Left colon (tissue), 2 donors: ENCODE measurements around the gene R3HCC1L. TPM values are rescaled to one million over a fixed set of nuclear protein-coding genes. Genes with fewer than 3 reads are reported as not detected.
A peak's percentile ranks its signal among the peaks of the same experiment; 100 is the strongest.
"Not testable (repeated sequence)": the region's sequence is repeated elsewhere in the genome, so short reads cannot be mapped to it uniquely, and the experiment has no call there.

Experiments used
- ATAC-seq: fragments of 200-7000 bp; cut with Tn5 transposase; one replicate; pipeline ENCODE4 v1.9.1; 2020; ENCODE audit warnings: mild to moderate bottlenecking, moderate library complexity
- DNase-seq, 2 donors: peaks; one replicate each; pipeline ENCODE4 v3.0.0-alpha.2; 2020
- intact Hi-C, 2 donors: fragments of 100-400 bp; cut with DNase I in 1 of 2; cut with micrococcal nuclease in 1 of 2; formaldehyde crosslinking; loops; one replicate each; pipeline versions ENCODE4 v1.11.2 to v1.14.0; 2022; cut with DNase I, micrococcal nuclease
- total RNA-seq, 2 donors: library from RNA; stranded (reverse); fragmentation: NEBNext Ultra II Directional; extraction: Animal tissue kit (Norgen Biotek cat#: 25700); gene quantifications; one replicate each; pipeline ENCODE4 v1.2.1, GENCODE V29; 2021
- donor health status: DM: no; HTN: no; CAD: no.
- donor health status: DM: yes; HTN: yes; CAD: no.

The R3HCC1L gene
- total RNA-seq, 2 donors from 2014 or later = 13.9 to 18.1 TPM

- no peak for DNase-seq
- ATAC-seq = no peak
- intact Hi-C loops = no loop called here
These were observed 8.4 kb upstream of the R3HCC1L start for GRCh38 chr10:98125940-98126631.

DNA sequence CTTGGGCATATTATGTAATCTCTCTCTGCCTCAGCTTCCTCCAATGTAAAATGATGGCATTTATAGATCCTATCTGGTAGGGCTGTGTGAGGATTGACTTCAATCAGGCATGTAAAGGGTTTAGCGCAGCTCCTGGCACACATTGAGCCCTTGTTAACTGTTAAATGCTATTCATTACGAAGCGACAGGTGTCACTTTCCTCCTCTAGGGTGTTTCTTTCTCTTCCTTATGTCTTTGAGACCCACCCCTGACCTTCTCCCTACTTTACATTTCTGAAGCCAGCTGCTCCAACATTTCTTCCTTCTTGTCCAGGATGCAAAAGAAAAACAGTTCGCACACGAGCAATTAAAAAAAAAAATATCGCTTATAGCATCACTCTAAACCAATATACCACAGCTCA is 5.7 kb upstream of the R3HCC1L start:
- intact Hi-C loops = no loop called here
- DNase-seq (peak in 1 of 2 donors; percentile 30), ATAC-seq (peak; percentile 90)

DNA sequence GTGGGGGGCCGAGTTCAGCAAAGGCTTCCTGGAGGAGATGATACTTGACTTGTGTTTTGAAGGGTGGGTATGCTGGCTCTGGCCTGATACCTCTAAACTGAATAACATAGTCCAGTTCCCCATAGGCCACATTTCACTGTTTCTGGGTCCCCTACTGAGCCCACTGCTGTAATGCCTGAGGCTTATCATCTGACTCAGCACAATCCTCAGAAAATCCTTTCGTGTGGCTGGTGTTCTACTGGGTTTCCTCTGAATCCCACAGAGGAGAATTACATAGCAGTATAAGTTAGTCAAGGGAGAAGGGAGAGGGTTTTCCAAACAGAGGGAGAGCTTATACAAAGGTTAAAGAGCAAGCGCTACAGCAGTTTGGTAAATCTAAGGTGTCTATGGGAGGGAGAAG is 2.8 kb upstream of the R3HCC1L start:
- ATAC-seq (no peak), DNase-seq (no peak)
- intact Hi-C loops = no loop called here

DNA sequence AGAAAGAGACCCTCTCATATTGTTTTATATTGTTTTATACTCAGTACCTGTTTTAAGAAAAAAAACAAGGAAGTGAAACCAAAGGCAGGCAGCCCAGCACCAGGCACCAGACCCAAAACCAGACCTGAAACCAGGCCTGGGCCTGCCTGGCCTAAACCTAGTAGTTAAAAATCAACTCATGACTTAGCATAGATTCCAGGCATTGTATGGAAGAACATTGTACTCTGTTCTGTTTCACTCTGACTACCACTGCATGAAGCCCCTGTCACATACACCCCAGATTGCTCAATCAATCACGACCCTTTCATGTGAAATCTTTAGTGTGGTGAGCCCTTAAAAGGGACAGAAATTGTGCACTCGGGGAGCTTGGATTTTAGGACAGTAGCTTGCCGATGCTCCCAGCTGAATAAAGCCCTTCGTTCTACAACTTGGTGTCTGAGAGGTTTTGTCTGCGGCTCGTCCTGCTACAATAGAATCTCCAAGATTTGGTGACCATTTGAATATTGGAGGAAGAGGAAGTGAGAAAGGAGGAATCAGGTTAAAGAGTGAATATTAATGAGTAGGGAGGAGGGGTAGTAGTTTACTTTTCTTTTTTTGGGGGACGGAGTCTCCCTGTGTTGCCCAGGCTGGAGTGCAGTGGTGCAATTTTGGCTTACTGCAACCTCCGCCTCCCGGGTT is 1.2 kb upstream of the R3HCC1L start:
- ATAC-seq = not testable (repeated sequence)

GRCh38 chr10:98134117-98134430 is 383 bp upstream of the R3HCC1L start:
- intact Hi-C loops = no loop called here
- ATAC-seq = no peak

More for the DNA sequence above, 1.2 kb upstream of the R3HCC1L start:
- DNase-seq, intact Hi-C loops: not testable (repeated sequence)

DNA sequence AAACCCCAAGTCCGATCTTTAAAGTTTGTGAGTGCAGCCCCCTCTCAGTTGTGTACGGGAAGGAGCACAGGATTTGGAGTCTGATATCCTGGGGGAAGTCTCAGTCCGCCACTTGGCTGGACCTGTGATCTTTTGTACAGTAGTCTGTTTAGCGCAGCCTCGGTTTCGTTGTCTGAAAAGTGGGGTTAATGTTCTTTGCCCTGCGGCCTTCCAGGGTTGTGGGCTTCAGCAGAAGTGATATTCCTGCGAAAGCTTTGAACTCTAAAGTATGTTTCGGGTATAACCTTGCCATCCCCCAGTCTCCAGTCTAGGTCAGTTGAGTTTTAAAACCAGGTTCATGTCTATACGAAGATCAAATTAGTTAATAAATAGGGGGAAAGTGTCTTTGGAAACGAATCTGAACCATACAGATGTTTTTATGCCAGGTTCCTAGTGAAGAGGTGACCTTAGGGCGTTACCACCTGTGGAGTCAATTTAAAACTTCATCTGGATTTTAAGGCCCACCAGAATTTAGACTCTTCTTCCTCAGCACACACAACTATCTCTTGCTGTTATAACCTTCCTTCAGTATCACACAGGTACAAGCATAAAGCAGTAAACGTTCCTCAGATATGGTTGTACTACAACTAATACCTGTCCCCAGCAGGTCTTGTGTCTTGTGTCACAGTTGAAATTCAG is 904 bp downstream of the R3HCC1L start:
- DNase-seq = peak in 1 of 2 donors; percentile 39
- intact Hi-C loops = no loop called here
- peak; percentile 25 for ATAC-seq

More at GRCh38 chr10:98134117-98134430, 383 bp upstream of the R3HCC1L start:
- DNase-seq = no peak

DNA sequence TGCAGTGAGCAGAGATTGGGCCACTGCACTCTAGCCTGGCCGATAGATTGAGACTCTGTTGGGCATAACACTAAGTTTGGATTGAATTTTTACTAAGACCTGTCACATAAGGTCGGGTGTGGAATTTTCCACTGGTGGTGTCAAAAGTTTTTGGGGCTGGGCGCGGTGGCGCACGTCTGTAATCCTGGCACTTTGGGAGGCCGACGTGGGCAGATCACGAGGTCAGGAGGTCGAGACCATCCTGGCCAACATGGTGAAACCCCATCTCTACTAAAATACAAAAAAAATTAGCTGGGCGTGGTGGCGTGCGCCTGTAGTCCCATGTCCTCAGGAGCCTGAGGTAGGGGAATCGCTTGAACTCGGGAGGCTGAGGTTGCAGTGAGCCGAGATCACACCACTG is 2.3 kb downstream of the R3HCC1L start:
- ATAC-seq, intact Hi-C loops, DNase-seq: not testable (repeated sequence)

GRCh38 chr10:98138031-98138430 is 3.6 kb downstream of the R3HCC1L start:
- intact Hi-C loops = no loop called here
- no peak for ATAC-seq

DNA sequence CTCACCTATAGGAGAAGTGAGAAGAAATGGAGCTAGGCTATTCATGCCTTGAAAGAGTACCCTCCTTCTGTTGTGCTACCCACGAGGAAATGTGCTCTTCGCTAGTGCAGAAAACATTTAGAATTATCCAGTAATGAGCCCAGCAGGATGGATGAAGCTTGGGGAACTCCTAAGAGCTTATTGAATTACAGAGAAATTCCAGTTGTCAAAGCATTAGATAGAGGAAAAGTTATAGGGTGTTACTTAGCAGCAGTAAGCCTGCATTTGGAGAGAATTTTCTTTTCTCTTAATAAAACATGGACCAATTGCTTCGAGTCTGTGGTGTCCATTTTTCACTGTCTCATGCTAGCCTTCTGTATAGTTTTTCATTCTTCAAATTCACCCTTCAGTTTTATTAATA is 5.0 kb downstream of the R3HCC1L start:
- DNase-seq (no peak), ATAC-seq (no peak)
- intact Hi-C loops = no loop called here

More at GRCh38 chr10:98138031-98138430, 3.6 kb downstream of the R3HCC1L start:
- DNase-seq = no peak

DNA sequence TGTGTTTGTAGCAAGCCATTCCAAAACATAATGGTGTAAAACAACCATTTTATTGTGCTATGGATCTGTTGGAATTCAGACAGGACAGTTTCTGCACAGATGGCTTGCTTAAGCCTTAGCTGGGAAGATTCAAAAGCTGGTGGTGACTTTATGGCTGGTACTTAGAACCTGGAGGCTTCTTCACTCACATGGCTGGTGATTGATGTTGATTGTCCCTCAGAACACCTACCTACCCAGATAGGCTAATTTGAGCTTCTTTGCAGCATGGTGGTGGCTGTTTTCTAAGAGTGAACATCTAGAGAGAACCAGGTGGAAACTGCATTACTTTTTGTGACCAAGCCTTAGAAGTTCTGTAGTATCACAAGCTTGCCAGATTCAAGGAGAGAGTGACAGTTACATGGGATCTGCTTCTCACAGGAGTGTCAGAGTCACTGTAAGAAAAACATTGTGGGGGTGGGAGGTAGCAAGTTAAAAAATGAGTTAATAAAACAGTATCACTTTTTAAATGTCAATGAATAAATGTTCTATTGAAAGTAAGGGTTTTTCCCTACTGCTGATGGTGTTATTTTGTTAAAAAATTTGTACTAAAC is 7.1 kb downstream of the R3HCC1L start:
- DNase-seq (no peak), ATAC-seq (no peak)
- intact Hi-C loops = no loop called here

DNA sequence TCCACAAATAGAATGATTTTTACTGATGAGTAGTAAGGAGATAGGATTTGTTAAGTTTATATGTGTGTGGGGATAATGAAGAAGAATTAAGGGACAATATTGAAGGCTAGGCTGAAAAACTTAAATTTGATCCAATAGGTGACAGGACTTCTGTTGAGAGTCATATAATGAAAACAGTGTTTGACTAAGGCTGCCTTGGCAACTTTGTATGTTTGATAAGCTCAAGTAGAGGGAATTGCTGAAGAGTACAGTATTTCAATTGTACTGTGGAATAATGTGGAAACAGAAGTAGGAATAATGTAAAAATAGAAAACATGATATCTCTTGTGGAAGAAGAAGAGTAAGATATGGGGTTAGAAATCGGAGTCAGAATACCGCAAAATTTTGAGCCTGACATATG is 10.5 kb downstream of the R3HCC1L start:
- ATAC-seq = no peak

GRCh38 chr10:98149858-98150257 is 15.4 kb downstream of the R3HCC1L start:
- intact Hi-C loops = no loop called here
- DNase-seq (no peak), ATAC-seq (no peak)

More for the DNA sequence above, 10.5 kb downstream of the R3HCC1L start:
- no peak for DNase-seq
- intact Hi-C loops = no loop called here

GRCh38 chr10:98150544-98150943 is 16.1 kb downstream of the R3HCC1L start:
- no peak for DNase-seq
- intact Hi-C loops = no loop called here
- no peak for ATAC-seq

GRCh38 chr10:98152778-98153177 is 18.3 kb downstream of the R3HCC1L start:
- ATAC-seq, intact Hi-C loops, DNase-seq: not testable (repeated sequence)

GRCh38 chr10:98153213-98153958 is 18.9 kb downstream of the R3HCC1L start:
- peak; percentile 35 for ATAC-seq
- intact Hi-C loops, DNase-seq: not testable (repeated sequence)

- ATAC-seq (peak; percentile 46), DNase-seq (no peak)
- intact Hi-C loops = no loop called here
These were observed 19.6 kb downstream of the R3HCC1L start for GRCh38 chr10:98154076-98154475.

DNA sequence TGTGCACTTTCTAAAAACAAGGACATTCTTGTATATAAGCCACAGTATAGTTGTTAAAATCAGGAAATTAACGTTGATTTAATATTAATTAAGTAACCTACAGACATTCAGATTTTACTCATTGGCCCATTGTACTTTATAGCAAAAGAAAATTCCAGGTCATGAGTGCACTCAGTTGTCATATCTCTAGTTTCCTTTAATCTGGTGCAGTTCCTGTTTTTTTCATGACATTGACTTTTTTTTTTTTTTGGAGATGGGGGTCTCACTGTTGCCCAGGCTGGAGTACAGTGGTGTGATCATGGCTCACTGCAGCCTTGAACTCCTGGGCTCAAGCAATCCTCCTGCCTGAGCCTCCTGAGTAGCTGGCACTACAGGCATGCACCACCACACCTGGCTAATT is 24.1 kb downstream of the R3HCC1L start:
- DNase-seq (no peak), ATAC-seq (no peak)
- intact Hi-C loops = no loop called here

DNA sequence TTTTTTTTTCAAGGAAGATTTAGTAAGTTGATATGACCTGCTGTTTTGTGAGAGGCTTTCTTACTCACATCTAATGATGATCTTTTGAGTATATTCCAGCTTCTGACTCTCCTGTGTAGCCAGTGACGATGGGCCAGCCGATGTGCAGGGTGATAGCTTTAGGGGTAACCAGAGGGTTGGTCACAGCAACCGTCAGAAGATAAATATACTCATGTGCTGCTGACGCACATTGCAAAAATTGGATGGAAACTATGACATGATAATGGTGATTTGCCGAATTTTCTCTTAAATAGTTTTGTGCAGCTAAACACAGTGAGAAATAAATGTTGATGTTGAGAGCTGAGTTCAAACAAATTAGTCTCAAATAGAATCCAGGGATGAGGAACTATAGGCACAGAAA is 29.5 kb downstream of the R3HCC1L start:
- ATAC-seq = no peak
- DNase-seq = no peak
- intact Hi-C loops = no loop called here

DNA sequence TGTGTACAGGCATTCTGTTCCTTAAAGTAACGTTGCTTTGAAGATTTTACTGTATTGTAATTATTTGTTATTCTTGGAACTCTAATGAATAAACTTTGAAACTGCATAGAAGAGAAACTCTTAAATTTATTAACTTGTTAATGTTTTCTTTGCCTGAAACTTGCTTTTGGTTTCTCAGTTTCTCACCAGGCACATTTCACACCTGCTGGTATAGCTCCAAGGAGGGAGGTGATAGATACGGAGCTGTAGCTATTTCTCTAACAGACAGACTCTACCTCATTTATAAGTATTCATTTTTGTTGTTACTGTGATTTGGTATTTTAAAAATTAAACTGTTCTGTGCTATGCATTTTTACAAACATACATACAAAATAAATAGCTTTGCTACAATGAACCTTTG is 32.7 kb downstream of the R3HCC1L start:
- no peak for DNase-seq
- ATAC-seq = no peak
- intact Hi-C loops = no loop called here
